ENCODE measurements around the gene KIF2C. TPM values are rescaled to one million over a fixed set of nuclear protein-coding genes. Genes with fewer than 3 reads are reported as not detected.
A peak's percentile ranks its signal among the peaks of the same experiment; 100 is the strongest.
"Not testable (repeated sequence)": the region's sequence is repeated elsewhere in the genome, so short reads cannot be mapped to it uniquely, and the experiment has no call there.

Gene KIF2C
- total RNA-seq, 2 donors from 2014 or later: 42.0 to 72.7 TPM

- Mint-ChIP-seq H3K27ac (no peak overlapping the region), H3K27me3 (ENCODE audit: insufficient read depth) (peaks cover 5% of the 10 kb centered on the region), H3K4me3 (no peak overlapping the region), H3K9me3 (no peaks in the 10 kb centered on the region), H3K36me3 (ENCODE audit: low read depth) (peaks cover 6% of the 10 kb centered on the region), H3K4me1 (peaks cover 43% of the 10 kb centered on the region)
- DNase-seq: peak; percentile 47
- H3K27ac ChIP-seq (ENCODE audit: low read depth, low read length): no peak overlapping the region
- H3K9ac ChIP-seq (ENCODE audit: extremely low read depth, low read length, poor library complexity, severe bottlenecking): no peak overlapping the region
- peaks cover 32% of the 10 kb centered on the region for H3K4me1 ChIP-seq (ENCODE audit: control insufficient read depth, insufficient read depth, low read length)
- peak; percentile 35 for TF ChIP-seq CTCF (conservative IDR thresholded peaks at IDR 0.05)
- peaks cover 7% of the 10 kb centered on the region for H3K36me3 ChIP-seq (ENCODE audit: control insufficient read depth, insufficient read depth, low read length)
- H3K4me3 ChIP-seq (ENCODE audit: low read length): no peak overlapping the region
- H3K27me3 ChIP-seq (ENCODE audit: control insufficient read depth, insufficient read depth, low read length, poor library complexity, severe bottlenecking): no peaks in the 10 kb centered on the region
- no peaks in the 10 kb centered on the region for H3K9me3 ChIP-seq (ENCODE audit: control insufficient read depth, low read length)
- 87 to 88% methylated on average over 5 to 8 of the region's 8 CpGs for WGBS, 2 experiments (ENCODE audit: insufficient coverage in 1 of 2, insufficient read length in 1 of 2)
Measured at GRCh38 chr1:44811234-44811633, 71.6 kb downstream of the KIF2C start.

- WGBS, 2 experiments (ENCODE audit: insufficient coverage in 1 of 2, insufficient read length in 1 of 2): 92 to 94% methylated on average over 36 to 48 of the region's 48 CpGs
- Histone ChIP-seq H3K36me3 (ENCODE audit: control insufficient read depth, insufficient read depth, low read length) (no peaks in the 10 kb centered on the region), H3K4me3 (ENCODE audit: low read length) (no peak overlapping the region), H3K27ac (ENCODE audit: low read depth, low read length) (no peak overlapping the region), H3K9me3 (ENCODE audit: control insufficient read depth, low read length) (no peaks in the 10 kb centered on the region), H3K9ac (ENCODE audit: extremely low read depth, low read length, poor library complexity, severe bottlenecking) (no peak overlapping the region), H3K4me1 (ENCODE audit: control insufficient read depth, insufficient read depth, low read length) (peaks cover 18% of the 10 kb centered on the region), H3K27me3 (ENCODE audit: control insufficient read depth, insufficient read depth, low read length, poor library complexity, severe bottlenecking) (no peaks in the 10 kb centered on the region)
- H3K9me3 Mint-ChIP-seq: no peaks in the 10 kb centered on the region
- peaks cover 8% of the 10 kb centered on the region for H3K27me3 Mint-ChIP-seq (ENCODE audit: insufficient read depth)
- no peak for TF ChIP-seq CTCF (conservative IDR thresholded peaks at IDR 0.05)
- peaks cover 31% of the 10 kb centered on the region for H3K4me1 Mint-ChIP-seq
- H3K27ac Mint-ChIP-seq: no peak overlapping the region
- peaks cover 4% of the 10 kb centered on the region for H3K36me3 Mint-ChIP-seq (ENCODE audit: low read depth)
- DNase-seq: peak; percentile 77
- H3K4me3 Mint-ChIP-seq: peak overlapping the region; percentile 56
Measured at GRCh38 chr1:44812822-44813543, 73.3 kb downstream of the KIF2C start.

- H3K4me3 Mint-ChIP-seq; H3K9me3 ChIP-seq (ENCODE audit: control insufficient read depth, low read length); H3K36me3 ChIP-seq (ENCODE audit: control insufficient read depth, insufficient read depth, low read length); H3K4me3 ChIP-seq (ENCODE audit: low read length); H3K27ac ChIP-seq (ENCODE audit: low read depth, low read length); H3K27me3 ChIP-seq (ENCODE audit: control insufficient read depth, insufficient read depth, low read length, poor library complexity, severe bottlenecking); H3K9me3 Mint-ChIP-seq; H3K27ac Mint-ChIP-seq; DNase-seq; H3K36me3 Mint-ChIP-seq (ENCODE audit: low read depth); H3K4me1 ChIP-seq (ENCODE audit: control insufficient read depth, insufficient read depth, low read length); H3K9ac ChIP-seq (ENCODE audit: extremely low read depth, low read length, poor library complexity, severe bottlenecking): not testable (repeated sequence)
- peaks cover 11% of the 10 kb centered on the region for H3K27me3 Mint-ChIP-seq (ENCODE audit: insufficient read depth)
- peaks cover 26% of the 10 kb centered on the region for H3K4me1 Mint-ChIP-seq
- WGBS, 2 experiments (ENCODE audit: insufficient coverage in 1 of 2, insufficient read length in 1 of 2): 94 to 96% methylated on average over 6 to 9 of the region's 9 CpGs
Measured at GRCh38 chr1:44815926-44816325, 76.3 kb downstream of the KIF2C start.

Measured in endodermal cell (in vitro differentiated cells).